SKM-1 (cell line): Measurements from ENCODE around the gene TLDC2.
"Not testable (repeated sequence)": the region's sequence is repeated elsewhere in the genome, so short reads cannot be mapped to it uniquely, and the experiment has no call there.

Experiments used
- DNase-seq: peaks from one replicate; lab custom pipeline; 2025; ENCODE audit not compliant: unreplicated experiment; lab: John Stamatoyannopoulos, UW

TLDC2 gene

GRCh38 chr20:36875702-36876472 is at the start of gene TLDC2:
TSS of gene TLDC2 (plus strand) at chr20:36876138. CDS start at chr20:36876175, 37 bp downstream.
- no peak for DNase-seq

GRCh38 chr20:36826554-36827244 is 49.2 kb upstream of the TLDC2 start:
- DNase-seq, result no peak

- DNase-seq, result no peak
Measured at GRCh38 chr20:36827541-36828279, 48.2 kb upstream of the TLDC2 start.

GRCh38 chr20:36830791-36831691 is 44.9 kb upstream of the TLDC2 start:
- no peak for DNase-seq

- no peak for DNase-seq
Measured at GRCh38 chr20:36832791-36833190, 43.1 kb upstream of the TLDC2 start.

- DNase-seq, result no peak
Measured at GRCh38 chr20:36833275-36834020, 42.5 kb upstream of the TLDC2 start.

GRCh38 chr20:36835025-36835424 is 40.9 kb upstream of the TLDC2 start:
- DNase-seq, result no peak

- DNase-seq, result peak; percentile 65
Measured at GRCh38 chr20:36835453-36836198, 40.3 kb upstream of the TLDC2 start.

- DNase-seq, result peak; percentile 76
Measured at GRCh38 chr20:36836591-36837269, 39.2 kb upstream of the TLDC2 start.

- not testable (repeated sequence) for DNase-seq
Measured at GRCh38 chr20:36838376-36838775, 37.6 kb upstream of the TLDC2 start.

- no peak for DNase-seq
Measured at GRCh38 chr20:36839150-36839549, 36.8 kb upstream of the TLDC2 start.

GRCh38 chr20:36841030-36841429 is 34.9 kb upstream of the TLDC2 start:
- DNase-seq, result not testable (repeated sequence)

GRCh38 chr20:36845288-36845971 is 30.5 kb upstream of the TLDC2 start:
- DNase-seq, result no peak

- DNase-seq, result no peak
Measured at GRCh38 chr20:36847009-36847709, 28.8 kb upstream of the TLDC2 start.

- no peak for DNase-seq
Measured at GRCh38 chr20:36847710-36848040, 28.3 kb upstream of the TLDC2 start.

GRCh38 chr20:36848078-36848660 is 27.8 kb upstream of the TLDC2 start:
- no peak for DNase-seq

- no peak for DNase-seq
Measured at GRCh38 chr20:36848677-36849076, 27.3 kb upstream of the TLDC2 start.
